IMR-90 (cell line): ENCODE data around the gene NRDC.

Experiments
- BHLHE40 ChIP-seq: fragments of 150-350 bp; IDR thresholded peaks from 2 replicates; pipeline ENCODE4 v1.6.1; 2016; ENCODE audit warnings: mild to moderate bottlenecking, low read depth, low read length
- CTCF ChIP-seq: conservative IDR thresholded peaks from 2 replicates; pipeline ENCODE4 v1.5.1; 2012; ENCODE audit warnings: mild to moderate bottlenecking, low read depth, low read length, improper control_type of control experiment
- NFE2L2 ChIP-seq: fragments of 150-350 bp; IDR thresholded peaks from 2 replicates; pipeline ENCODE4 v1.6.1; 2016; ENCODE audit warnings: low read depth, mild to moderate bottlenecking, low read length
- POLR2A ChIP-seq: IDR thresholded peaks from 2 replicates; pipeline ENCODE4 v1.6.1; 2012; ENCODE audit warnings: mild to moderate bottlenecking, low read depth, low read length
- RAD21 ChIP-seq: IDR thresholded peaks from 2 replicates; pipeline ENCODE4 v1.6.1; 2012; ENCODE audit warnings: low read length, improper control_type of control experiment
- RCOR1 ChIP-seq: IDR thresholded peaks from 2 replicates; pipeline ENCODE4 v1.6.1; 2012; ENCODE audit warnings: mild to moderate bottlenecking, low read length, improper control_type of control experiment; ENCODE audit not compliant: insufficient replicate concordance
- RFX5 ChIP-seq: IDR thresholded peaks from 2 replicates; pipeline ENCODE4 v1.8.0; 2012; ENCODE audit warnings: low read depth, mild to moderate bottlenecking, low read length, moderate library complexity
- USF2 ChIP-seq: fragments of 150-350 bp; IDR thresholded peaks from 2 replicates; pipeline ENCODE4 v1.6.1; 2017; ENCODE audit warnings: mild to moderate bottlenecking, antibody characterized with exemption, low read length, low read depth

GRCh38 chr1:51818487-51818886 is 60.0 kb downstream of the NRDC start:
- TF ChIP-seq CTCF = no peak
- no peak for TF ChIP-seq NFE2L2
- no peak for TF ChIP-seq USF2
- TF ChIP-seq BHLHE40 = no peak
- TF ChIP-seq RFX5 = no peak
- TF ChIP-seq RAD21 = no peak
- TF ChIP-seq POLR2A = no peak
- TF ChIP-seq RCOR1 = no peak
